ENCODE results near the gene LAMA2. TPM values are rescaled to one million over a fixed set of nuclear protein-coding genes. Genes with fewer than 3 reads are reported as not detected.
A peak's percentile ranks its signal among the peaks of the same experiment; 100 is the strongest.

Gene LAMA2
- total RNA-seq, 2 experiments from 2014 or later, result 0.02 TPM; not detected in 1

DNA sequence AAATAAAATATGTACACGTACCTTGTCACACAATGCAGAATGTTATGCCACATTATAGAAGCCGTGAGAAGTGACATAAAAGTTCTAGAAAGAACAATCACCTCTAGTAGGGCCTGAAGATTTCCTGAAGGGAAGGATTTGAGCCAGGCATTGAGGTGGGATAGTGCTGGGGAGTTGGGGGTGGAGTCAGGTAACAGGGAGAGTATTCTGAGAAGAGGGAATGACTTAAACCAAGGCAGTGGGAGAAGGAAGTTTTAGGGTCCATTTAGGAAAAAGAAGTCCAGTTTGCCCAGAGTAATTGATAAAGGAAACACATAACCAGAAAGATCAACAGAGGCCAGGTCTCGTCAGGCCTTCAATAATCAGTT, 564.2 kb downstream of the LAMA2 start:
- Mint-ChIP-seq H3K9me3 (ENCODE audit: low read depth) (peaks cover 2% of the 10 kb centered on the region), H3K27ac (no peak overlapping the region)
- CTCF ChIA-PET, result no interaction called here

DNA sequence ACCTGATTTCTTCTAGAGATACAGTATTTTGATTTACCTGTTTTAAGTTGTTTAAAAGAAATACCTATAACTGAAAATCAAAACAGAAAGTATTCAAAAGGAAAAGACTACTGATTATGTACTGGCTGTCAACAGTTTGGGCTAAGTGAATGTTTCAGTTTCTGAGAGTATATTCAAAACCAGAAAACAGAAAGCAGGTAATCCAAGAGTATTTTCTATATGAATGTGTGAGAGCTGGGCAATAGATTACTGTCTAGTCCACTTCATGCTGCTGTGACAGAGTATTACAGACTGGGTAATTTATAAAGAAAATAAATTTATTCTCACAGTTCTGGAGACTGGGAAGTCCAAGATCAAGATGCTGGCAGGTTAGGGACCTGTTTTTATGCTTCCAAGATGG, 566.0 kb downstream of the LAMA2 start:
- Mint-ChIP-seq H3K9me3 (ENCODE audit: low read depth) (peaks cover 2% of the 10 kb centered on the region), H3K27ac (no peak overlapping the region), H3K27me3 (peaks cover 17% of the 10 kb centered on the region), H3K4me1 (peaks cover 24% of the 10 kb centered on the region), H3K4me3 (no peak overlapping the region), H3K36me3 (peaks cover 9% of the 10 kb centered on the region)
- ATAC-seq (peak; percentile 90), DNase-seq (no peak)
- CTCF ChIA-PET, result no interaction called here

More for the DNA sequence above, 564.2 kb downstream of the LAMA2 start:
- no peak overlapping the region for H3K4me3 Mint-ChIP-seq
- peaks cover 13% of the 10 kb centered on the region for H3K27me3 Mint-ChIP-seq
- peaks cover 9% of the 10 kb centered on the region for H3K36me3 Mint-ChIP-seq
- ATAC-seq (no peak), DNase-seq (no peak)
- H3K4me1 Mint-ChIP-seq, result peaks cover 16% of the 10 kb centered on the region

DNA sequence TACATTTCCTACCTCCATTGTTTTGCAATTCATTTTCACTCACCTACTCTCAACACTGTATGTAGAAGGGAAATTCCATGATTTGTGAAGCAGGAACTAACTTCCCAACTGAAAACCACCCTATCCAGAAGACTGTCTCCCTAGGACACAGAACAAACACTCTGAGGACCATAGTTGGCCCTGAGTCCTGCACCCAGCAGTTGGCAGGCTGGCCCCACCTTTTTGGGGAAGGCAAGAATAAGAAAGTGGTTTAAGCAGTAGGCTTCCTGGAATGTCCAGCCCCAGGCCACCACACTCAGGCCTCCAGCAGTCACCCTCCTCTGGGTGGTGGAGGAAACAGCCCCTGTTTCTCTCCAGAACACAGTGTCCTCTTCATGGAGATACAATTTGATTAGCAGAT, 568.2 kb downstream of the LAMA2 start:
- peaks cover 2% of the 10 kb centered on the region for H3K9me3 Mint-ChIP-seq (ENCODE audit: low read depth)
- no peak for ATAC-seq
- H3K4me1 Mint-ChIP-seq, result peaks cover 30% of the 10 kb centered on the region

DNA sequence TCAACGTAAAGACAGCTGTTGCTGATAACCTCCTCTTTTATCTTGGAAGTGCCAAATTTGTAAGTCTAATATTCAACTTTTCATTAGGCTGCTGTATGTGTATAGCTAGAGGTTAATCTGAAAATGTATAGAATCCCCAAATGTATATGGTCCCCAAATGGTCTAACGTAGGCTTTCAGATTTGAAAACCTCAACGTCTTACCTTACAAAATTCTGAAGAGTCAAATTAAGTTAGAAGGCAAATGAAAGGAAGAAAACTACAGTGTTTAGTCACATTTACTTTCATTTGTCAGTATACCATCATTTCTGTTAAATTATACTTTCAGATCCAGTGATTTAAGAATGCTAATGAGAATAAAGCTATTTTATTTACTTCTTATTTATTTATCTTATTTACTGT, 570.1 kb downstream of the LAMA2 start:
- Mint-ChIP-seq H3K9me3 (ENCODE audit: low read depth) (peaks cover 2% of the 10 kb centered on the region), H3K4me3 (no peak overlapping the region), H3K4me1 (peaks cover 30% of the 10 kb centered on the region), H3K27me3 (peaks cover 11% of the 10 kb centered on the region), H3K36me3 (peaks cover 9% of the 10 kb centered on the region), H3K27ac (no peak overlapping the region)
- CTCF ChIA-PET, result interaction anchor here (0.8 kb wide), 1 partner anchor 11 kb away, joined by 3 read pairs; no protein-coding TSS in a partner anchor
- no peak for ATAC-seq
- no peak for DNase-seq

More for the DNA sequence above, 568.2 kb downstream of the LAMA2 start:
- Mint-ChIP-seq H3K36me3 (peaks cover 11% of the 10 kb centered on the region), H3K27me3 (peaks cover 11% of the 10 kb centered on the region), H3K27ac (no peak overlapping the region), H3K4me3 (no peak overlapping the region)
- CTCF ChIA-PET, result no interaction called here
- no peak for DNase-seq

DNA sequence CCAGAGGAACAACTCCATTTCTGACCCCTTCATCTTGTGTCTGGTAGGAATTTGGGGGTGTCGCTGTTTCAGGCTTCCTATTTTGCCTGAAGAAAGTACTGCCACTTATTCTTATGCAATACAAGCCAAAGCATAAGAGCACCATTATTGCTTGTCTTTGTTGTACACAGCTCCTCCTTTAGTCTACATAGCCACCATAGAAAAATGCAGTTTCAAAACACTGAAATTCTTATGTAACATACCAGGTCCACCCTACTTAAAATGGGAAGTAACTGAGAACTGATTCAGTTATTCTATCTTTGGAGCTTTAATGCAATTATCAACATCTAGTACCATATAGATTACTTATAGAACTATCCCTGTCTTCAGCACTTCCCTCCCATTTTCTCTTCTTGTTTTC, 571.5 kb downstream of the LAMA2 start:
- ATAC-seq (no peak), DNase-seq (no peak)
- Mint-ChIP-seq H3K27me3 (peaks cover 13% of the 10 kb centered on the region), H3K36me3 (peaks cover 9% of the 10 kb centered on the region), H3K27ac (no peak overlapping the region), H3K9me3 (ENCODE audit: low read depth) (peaks cover 2% of the 10 kb centered on the region), H3K4me1 (peaks cover 21% of the 10 kb centered on the region), H3K4me3 (no peak overlapping the region)
- CTCF ChIA-PET, result no interaction called here

DNA sequence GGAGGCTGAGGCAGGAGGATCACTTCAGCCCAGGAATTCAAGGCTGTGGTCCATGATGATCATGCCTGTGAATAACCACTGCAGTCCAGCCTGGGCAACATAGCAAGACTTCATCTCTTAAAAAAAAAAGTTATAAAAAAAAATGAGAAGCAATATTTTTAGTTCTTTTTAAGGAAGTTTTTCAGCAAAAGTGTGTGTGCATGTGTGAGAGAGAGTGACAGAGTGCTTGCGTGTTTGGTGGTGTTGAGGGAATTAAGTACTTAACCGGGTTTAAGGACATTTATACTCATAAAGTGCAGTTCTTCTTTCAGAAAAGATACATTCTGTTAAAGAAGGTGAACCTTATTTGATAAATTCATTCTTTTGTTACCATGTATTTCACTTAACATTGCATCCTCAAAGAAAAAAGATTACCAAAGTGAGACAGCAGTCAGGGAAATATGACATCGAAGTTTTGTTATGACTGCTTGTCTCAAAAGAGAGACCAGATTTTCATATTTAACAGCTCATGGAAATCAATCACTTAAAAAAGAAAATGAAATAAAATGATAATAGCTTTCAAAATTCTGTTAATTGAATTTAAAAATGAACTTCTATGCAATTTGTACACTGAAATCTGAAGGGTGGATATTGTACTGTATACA, 572.3 kb downstream of the LAMA2 start:
- CTCF ChIA-PET, result no interaction called here
- DNase-seq (no peak), ATAC-seq (no peak)
- H3K27me3 Mint-ChIP-seq, result peaks cover 13% of the 10 kb centered on the region
- peaks cover 9% of the 10 kb centered on the region for H3K36me3 Mint-ChIP-seq
- no peak overlapping the region for H3K27ac Mint-ChIP-seq
- peaks cover 16% of the 10 kb centered on the region for H3K4me1 Mint-ChIP-seq
- H3K4me3 Mint-ChIP-seq, result no peak overlapping the region
- peaks cover 2% of the 10 kb centered on the region for H3K9me3 Mint-ChIP-seq (ENCODE audit: low read depth)

DNA sequence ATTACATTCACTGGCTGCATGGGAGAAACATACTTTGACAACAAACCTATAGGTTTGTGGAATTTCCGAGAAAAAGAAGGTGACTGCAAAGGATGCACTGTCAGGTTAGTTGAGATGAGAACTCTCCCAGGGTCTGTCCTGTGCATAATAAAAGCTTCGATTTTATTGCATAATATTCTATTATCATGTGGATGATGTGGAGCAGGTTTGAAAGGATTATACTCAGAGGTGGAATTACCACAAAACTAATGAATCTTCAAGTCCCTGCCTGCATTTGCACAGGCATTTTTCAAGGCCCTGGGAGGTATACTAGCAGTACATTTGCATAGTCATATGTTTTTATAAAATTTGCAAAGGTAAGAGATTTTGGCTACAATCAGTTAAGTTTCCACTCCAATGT, 577.3 kb downstream of the LAMA2 start:
- CTCF ChIA-PET, result no interaction called here
- DNase-seq (no peak), ATAC-seq (no peak)
- H3K27me3 Mint-ChIP-seq, result peaks cover 2% of the 10 kb centered on the region
- peaks cover 3% of the 10 kb centered on the region for H3K4me1 Mint-ChIP-seq
- no peaks in the 10 kb centered on the region for H3K36me3 Mint-ChIP-seq
- H3K9me3 Mint-ChIP-seq (ENCODE audit: low read depth), result no peaks in the 10 kb centered on the region
- H3K4me3 Mint-ChIP-seq, result no peak overlapping the region
- no peak overlapping the region for H3K27ac Mint-ChIP-seq

DNA sequence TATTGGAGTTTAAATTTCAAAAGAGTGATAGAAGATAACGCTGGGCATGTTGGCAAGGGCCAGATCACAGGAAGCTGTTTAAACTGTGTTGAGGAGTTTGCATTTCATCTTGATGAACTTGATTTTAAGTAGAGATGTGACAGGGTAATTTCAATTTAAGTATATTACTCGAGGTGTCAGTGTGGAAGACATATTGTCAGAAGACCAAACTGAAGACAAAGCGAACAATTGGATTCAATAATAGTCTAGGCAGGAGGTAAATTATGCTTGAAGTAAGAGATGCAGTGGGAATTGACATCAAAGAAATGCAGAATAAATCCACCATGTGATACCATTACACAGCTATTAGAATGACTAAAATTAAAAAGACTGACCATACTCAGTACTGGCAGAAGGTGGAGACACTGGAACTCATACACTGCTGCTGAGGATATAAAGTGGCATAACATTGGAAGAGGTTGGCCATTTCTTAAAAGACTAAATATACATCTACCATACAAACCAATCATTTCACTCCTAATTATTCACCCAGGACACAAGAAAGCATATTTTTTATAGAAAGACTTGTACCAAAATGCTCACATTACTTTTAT, 586.2 kb downstream of the LAMA2 start:
- H3K4me1 Mint-ChIP-seq, result no peaks in the 10 kb centered on the region
- no peak overlapping the region for H3K27ac Mint-ChIP-seq
- H3K27me3 Mint-ChIP-seq, result peaks cover 3% of the 10 kb centered on the region
- no peak for ATAC-seq
- no peak for DNase-seq
- no peaks in the 10 kb centered on the region for H3K36me3 Mint-ChIP-seq
- H3K9me3 Mint-ChIP-seq (ENCODE audit: low read depth), result no peaks in the 10 kb centered on the region
- CTCF ChIA-PET, result no interaction called here
- H3K4me3 Mint-ChIP-seq, result no peak overlapping the region

DNA sequence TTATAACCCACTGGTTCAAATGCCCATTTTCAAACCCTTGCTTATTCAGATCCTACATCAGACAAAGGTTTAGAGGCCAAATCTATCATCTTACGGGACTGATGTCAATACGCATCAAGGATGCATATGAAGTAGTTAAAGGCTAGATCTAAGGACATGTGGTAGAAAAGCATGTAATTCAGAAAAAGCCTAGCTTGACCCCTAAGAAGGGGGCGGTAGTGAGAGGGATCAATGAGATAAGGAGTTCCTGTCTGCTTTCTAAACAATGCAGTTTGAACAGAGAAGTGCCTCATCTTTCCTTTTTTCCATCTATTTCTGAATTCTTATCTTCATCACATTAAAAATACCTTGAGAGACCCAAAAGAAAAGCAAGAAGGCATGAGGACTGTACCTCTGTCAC, 589.3 kb downstream of the LAMA2 start:
- peaks cover 3% of the 10 kb centered on the region for H3K27me3 Mint-ChIP-seq
- H3K4me3 Mint-ChIP-seq, result no peak overlapping the region
- H3K9me3 Mint-ChIP-seq (ENCODE audit: low read depth), result no peaks in the 10 kb centered on the region
- no peaks in the 10 kb centered on the region for H3K4me1 Mint-ChIP-seq
- DNase-seq (no peak), ATAC-seq (no peak)
- H3K27ac Mint-ChIP-seq, result no peak overlapping the region
- no peaks in the 10 kb centered on the region for H3K36me3 Mint-ChIP-seq
- CTCF ChIA-PET, result no interaction called here

DNA sequence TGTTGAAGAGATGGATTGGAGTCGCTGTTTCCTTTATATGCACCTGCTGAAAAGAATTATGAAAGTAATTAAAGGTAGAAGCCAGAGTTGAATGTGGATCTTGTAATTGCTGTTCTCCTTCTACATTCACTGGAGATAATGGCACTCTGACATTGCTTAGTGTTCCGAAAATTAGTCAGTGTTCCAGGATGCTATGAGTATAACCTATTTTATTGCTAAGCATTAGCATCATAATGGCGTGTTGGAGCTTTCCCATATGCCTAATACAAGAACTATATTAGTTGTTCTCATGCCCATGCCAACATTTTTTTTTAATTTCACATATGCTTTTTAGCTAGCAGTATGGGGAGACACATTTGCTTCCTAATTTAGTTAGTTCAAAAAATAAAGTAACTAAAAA, 590.6 kb downstream of the LAMA2 start:
- Mint-ChIP-seq H3K9me3 (ENCODE audit: low read depth) (no peaks in the 10 kb centered on the region), H3K27ac (no peak overlapping the region), H3K4me3 (no peak overlapping the region), H3K27me3 (peaks cover 3% of the 10 kb centered on the region), H3K36me3 (no peaks in the 10 kb centered on the region), H3K4me1 (no peaks in the 10 kb centered on the region)
- CTCF ChIA-PET, result no interaction called here
- DNase-seq (no peak), ATAC-seq (no peak)

DNA sequence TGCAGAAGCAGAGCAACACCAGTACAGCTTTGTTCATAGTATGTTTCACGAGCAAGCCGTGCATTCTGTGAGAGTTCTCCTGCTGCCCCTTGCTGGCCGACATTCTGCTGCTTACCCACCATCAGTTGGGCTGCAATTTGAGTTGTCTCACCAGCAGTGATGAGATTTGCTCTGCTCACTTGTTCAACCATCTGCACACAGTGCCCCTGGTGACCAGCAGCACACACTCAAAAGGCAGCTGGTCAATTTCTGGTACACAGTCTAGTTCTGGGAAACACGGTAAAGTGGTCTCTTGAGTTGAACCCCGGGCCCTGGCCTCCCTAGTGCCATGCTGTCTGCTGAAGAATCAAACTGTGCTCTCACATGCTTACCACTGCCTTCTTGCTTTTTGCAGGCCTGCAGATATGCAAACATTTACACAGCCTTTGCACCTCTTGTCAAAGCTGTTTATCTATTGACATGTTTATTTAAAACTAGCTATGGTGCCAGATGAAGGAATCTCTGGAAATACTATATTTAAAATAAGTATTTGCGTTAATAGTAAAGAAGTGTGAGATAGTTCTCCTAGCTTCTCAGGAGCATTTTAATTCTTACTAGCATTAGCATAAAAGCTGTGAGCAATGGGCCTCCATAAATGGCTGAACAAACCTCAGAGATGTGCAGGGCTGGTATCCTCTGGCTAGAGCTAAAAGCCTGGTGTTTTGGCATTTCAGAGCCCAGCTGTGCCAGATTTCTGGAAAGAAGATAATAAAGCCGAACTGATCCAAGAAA, 592.7 kb downstream of the LAMA2 start:
- no peaks in the 10 kb centered on the region for H3K27me3 Mint-ChIP-seq
- H3K36me3 Mint-ChIP-seq, result no peaks in the 10 kb centered on the region
- H3K9me3 Mint-ChIP-seq (ENCODE audit: low read depth), result no peaks in the 10 kb centered on the region
- DNase-seq, result no peak
- ATAC-seq, result no peak
- H3K27ac Mint-ChIP-seq, result no peak overlapping the region
- no peak overlapping the region for H3K4me3 Mint-ChIP-seq
- CTCF ChIA-PET, result no interaction called here
- no peaks in the 10 kb centered on the region for H3K4me1 Mint-ChIP-seq

DNA sequence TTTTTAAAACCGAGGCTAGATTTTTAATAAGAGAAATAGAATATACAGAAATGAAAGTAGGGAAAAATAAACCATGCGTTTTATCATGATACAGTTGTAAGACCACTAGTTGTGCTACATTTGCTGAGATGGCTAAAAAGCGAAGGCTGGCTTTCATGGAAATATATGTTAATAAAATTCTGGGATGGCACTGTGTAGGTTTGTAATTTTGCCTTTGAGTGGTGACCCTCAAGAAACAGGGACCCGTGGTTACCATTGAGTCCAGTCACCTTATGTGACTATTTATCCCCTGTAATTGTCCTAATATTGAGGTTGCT, 593.3 kb downstream of the LAMA2 start:
- no peaks in the 10 kb centered on the region for H3K9me3 Mint-ChIP-seq (ENCODE audit: low read depth)
- H3K4me3 Mint-ChIP-seq, result no peak overlapping the region
- no peak overlapping the region for H3K27ac Mint-ChIP-seq
- ATAC-seq (no peak), DNase-seq (no peak)
- H3K4me1 Mint-ChIP-seq, result no peaks in the 10 kb centered on the region
- no peaks in the 10 kb centered on the region for H3K27me3 Mint-ChIP-seq
- CTCF ChIA-PET, result no interaction called here
- no peaks in the 10 kb centered on the region for H3K36me3 Mint-ChIP-seq

DNA sequence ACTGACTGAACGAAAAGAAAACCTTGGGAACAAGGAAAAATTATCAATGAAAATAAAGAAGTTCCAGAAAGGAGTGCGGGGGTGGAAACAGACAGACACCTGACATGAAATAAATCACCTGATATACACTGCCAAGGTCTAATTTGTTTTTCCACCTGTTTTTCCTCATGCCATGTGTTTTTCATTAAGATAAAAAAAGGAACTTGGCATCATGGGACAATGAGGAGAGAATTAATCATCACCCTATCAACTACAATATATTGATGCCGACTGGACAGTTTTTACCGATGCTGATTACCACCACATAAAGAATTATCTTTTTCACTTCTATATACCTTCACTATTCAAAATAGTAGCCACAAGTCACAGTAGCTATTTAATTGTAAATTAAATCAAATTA, 593.9 kb downstream of the LAMA2 start:
- no peaks in the 10 kb centered on the region for H3K27me3 Mint-ChIP-seq
- DNase-seq (no peak), ATAC-seq (no peak)
- CTCF ChIA-PET, result no interaction called here
- H3K27ac Mint-ChIP-seq, result no peak overlapping the region
- no peak overlapping the region for H3K4me3 Mint-ChIP-seq
- H3K9me3 Mint-ChIP-seq (ENCODE audit: low read depth), result no peaks in the 10 kb centered on the region
- H3K36me3 Mint-ChIP-seq, result no peaks in the 10 kb centered on the region
- no peaks in the 10 kb centered on the region for H3K4me1 Mint-ChIP-seq

DNA sequence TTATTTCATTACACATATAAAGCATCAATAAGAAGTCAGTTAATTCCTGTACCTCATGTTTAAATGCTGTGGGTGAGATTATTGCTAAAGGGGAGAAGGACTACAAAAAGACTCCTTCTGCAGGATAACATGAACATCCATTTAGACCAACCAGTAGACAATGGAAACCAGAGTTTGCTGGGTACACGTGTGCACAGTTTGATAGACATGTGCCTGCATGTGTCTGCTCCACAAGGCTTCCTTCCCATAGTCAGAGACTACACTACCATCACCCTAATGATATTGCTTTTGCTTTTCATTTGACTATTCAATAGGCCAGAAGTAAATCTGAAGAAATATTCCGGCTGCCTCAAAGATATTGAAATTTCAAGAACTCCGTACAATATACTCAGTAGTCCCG, 595.4 kb downstream of the LAMA2 start:
- DNase-seq (no peak), ATAC-seq (no peak)
- H3K4me3 Mint-ChIP-seq, result no peak overlapping the region
- CTCF ChIA-PET, result interaction anchor here (1.0 kb wide), 2 partner anchors 12 kb away, joined by 4 read pairs; no protein-coding TSS in a partner anchor
- no peaks in the 10 kb centered on the region for H3K9me3 Mint-ChIP-seq (ENCODE audit: low read depth)
- no peaks in the 10 kb centered on the region for H3K36me3 Mint-ChIP-seq
- H3K27me3 Mint-ChIP-seq, result no peaks in the 10 kb centered on the region
- H3K4me1 Mint-ChIP-seq, result no peaks in the 10 kb centered on the region
- H3K27ac Mint-ChIP-seq, result no peak overlapping the region
